IPS-18a (cell line): Measurements from ENCODE around the gene LUZP2.

Experiments used
- H3K27ac ChIP-seq: one replicate; pipeline ENCODE4 v1.5.1; 2013; ENCODE audit warnings: low read length
- H3K27me3 ChIP-seq: one replicate; pipeline ENCODE4 v1.6.1; 2013; ENCODE audit warnings: mild to moderate bottlenecking, low read length; ENCODE audit not compliant: control insufficient read depth, insufficient read depth
- H3K36me3 ChIP-seq: one replicate; pipeline ENCODE4 v1.6.1; 2013; ENCODE audit warnings: low read depth, low read length; ENCODE audit not compliant: control insufficient read depth
- H3K4me1 ChIP-seq: one replicate; pipeline ENCODE4 v1.6.1; 2013; ENCODE audit warnings: low read depth, low read length; ENCODE audit not compliant: control insufficient read depth
- H3K4me3 ChIP-seq: one replicate; pipeline ENCODE4 v1.5.1; 2013; ENCODE audit warnings: low read length
- H3K9ac ChIP-seq: one replicate; pipeline ENCODE4 v1.6.1; 2013; ENCODE audit warnings: mild to moderate bottlenecking, low read length, moderate library complexity
- H3K9me3 ChIP-seq: one replicate; pipeline ENCODE4 v1.6.1; 2013; ENCODE audit warnings: low read depth, low read length; ENCODE audit not compliant: control insufficient read depth

LUZP2 gene

DNA sequence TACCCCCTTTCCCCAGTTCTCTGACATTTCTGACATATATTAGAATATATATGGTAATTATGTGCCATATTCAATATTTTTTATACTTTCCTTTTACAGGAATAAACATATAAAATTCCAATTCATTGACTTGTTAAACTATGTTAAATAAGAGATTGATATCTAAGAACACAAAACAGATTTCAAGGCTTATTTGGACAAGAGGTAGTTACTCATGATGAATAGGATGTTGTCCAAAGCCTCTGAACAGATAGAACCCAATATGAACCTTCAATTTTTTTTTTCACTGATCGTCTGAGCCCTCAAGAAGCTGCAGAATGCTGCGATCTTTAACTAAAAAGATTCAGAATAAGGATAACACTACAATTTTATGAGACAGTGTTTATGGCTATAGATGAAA, 340.3 kb downstream of the LUZP2 start:
- no peak overlapping the region for H3K27ac ChIP-seq
- no peak overlapping the region for H3K4me3 ChIP-seq
- H3K27me3 ChIP-seq, result no peaks in the 10 kb centered on the region
- H3K36me3 ChIP-seq, result no peaks in the 10 kb centered on the region
- H3K9me3 ChIP-seq, result no peaks in the 10 kb centered on the region
- H3K4me1 ChIP-seq, result no peaks in the 10 kb centered on the region
- H3K9ac ChIP-seq, result no peak overlapping the region

DNA sequence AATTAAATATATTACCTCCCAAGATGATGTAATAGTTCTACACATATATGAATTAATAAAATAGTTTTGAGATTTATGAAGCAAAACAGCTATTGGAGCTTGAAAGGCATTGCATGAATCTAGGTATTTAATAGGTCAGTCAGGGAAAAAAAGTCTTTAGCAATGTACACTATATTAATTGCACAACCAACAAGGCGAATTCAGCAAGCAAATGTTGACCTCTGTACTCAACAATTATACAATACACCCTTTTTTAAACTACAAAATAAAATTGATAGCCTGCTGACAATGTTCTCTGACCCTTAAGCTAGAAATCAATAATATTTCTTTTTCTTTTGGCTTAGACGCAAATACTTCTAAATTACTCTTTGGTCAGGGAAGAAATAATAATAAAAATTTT, 345.5 kb downstream of the LUZP2 start:
- Histone ChIP-seq H3K27ac (no peak overlapping the region), H3K4me1 (no peaks in the 10 kb centered on the region), H3K9me3 (no peaks in the 10 kb centered on the region), H3K4me3 (no peak overlapping the region), H3K36me3 (no peaks in the 10 kb centered on the region), H3K9ac (no peak overlapping the region), H3K27me3 (no peaks in the 10 kb centered on the region)

DNA sequence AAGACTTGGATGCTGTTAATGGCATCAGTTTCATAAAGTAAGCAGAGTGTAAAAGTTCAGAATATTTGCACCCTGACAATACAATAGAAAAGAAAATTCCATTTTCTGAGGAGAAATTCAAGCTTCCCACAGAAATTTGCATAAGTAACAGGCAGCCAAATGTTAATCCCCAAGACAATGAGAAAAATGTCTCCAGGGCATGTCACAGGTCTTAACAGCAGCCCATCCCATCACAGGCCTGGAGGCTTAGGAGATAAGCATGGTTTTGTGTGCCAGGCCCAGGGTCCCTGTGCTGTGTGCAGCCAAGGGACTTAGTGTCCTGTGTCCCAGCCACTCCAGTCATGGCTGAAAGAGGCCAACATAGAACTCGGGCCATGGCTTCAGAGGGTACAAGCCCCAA, 347.6 kb downstream of the LUZP2 start:
- Histone ChIP-seq H3K4me1 (no peaks in the 10 kb centered on the region), H3K4me3 (no peak overlapping the region), H3K9ac (no peak overlapping the region)

DNA sequence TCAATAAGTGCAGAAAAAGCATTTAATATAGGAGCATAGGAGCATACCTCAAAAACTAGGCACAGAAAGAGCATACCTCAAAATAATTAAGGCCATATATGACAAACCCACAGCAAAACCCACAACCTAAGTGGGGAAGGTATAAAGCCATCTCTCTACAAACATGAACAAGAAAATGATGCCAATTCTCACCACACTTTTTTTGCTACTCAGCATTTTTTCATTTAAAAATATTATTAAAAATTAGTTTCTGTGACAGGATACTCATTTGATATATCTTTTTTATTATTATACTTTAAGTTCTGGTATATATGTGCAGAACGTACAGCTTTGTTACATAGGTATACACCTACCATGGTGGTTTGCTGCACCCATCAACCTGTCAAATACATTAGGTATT, 352.0 kb downstream of the LUZP2 start:
- no peak overlapping the region for H3K4me3 ChIP-seq
- no peaks in the 10 kb centered on the region for H3K36me3 ChIP-seq
- no peak overlapping the region for H3K9ac ChIP-seq
- no peaks in the 10 kb centered on the region for H3K27me3 ChIP-seq
- no peak overlapping the region for H3K27ac ChIP-seq
- H3K4me1 ChIP-seq, result no peaks in the 10 kb centered on the region
- no peaks in the 10 kb centered on the region for H3K9me3 ChIP-seq

More for the DNA sequence above, 347.6 kb downstream of the LUZP2 start:
- Histone ChIP-seq H3K36me3 (no peaks in the 10 kb centered on the region), H3K9me3 (no peaks in the 10 kb centered on the region), H3K27ac (no peak overlapping the region), H3K27me3 (no peaks in the 10 kb centered on the region)

DNA sequence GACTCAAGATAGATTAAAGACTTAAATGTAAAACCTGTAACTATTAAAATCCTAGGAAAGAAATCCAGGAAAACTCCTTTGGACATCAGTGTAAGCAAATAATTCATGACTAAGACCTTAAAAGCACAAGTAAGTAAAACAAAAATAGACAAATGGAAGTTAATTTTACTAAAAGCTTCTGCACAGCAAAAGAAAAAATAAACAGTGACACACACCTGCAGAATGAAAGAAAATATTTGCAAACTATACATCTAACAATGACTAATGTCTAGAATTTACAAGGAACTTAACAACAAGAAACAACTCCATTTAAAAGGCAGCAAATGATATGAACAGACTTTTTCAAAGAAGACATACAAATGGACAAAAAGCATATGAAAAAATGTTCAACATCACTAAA, 359.1 kb downstream of the LUZP2 start:
- Histone ChIP-seq H3K4me3 (no peak overlapping the region), H3K9me3 (no peaks in the 10 kb centered on the region), H3K9ac (no peak overlapping the region), H3K27me3 (no peaks in the 10 kb centered on the region), H3K27ac (no peak overlapping the region), H3K36me3 (no peaks in the 10 kb centered on the region), H3K4me1 (no peaks in the 10 kb centered on the region)

DNA sequence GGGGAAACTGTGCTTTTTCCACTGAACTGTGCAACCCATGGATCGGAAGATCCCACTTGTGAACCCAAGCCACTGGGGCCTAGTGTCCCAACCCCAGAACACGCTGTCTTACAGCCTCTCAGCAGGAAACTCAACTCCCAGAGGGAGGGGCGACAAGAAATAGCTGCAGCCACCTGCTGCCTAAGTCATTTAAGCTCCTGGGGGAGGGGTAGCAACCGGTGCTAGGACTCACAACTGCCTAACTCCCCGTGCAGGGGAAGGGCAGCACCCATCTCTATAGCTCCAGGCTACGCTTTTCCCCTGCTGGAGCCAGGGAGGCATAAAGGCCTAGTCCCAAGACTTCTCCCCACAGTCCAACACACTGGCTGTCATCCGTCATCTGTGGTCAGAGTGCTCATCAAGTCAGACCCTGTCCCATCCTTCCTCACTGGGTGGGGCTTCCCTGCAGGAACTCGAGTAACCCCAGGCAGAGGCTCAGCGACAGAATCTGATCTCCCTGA, 363.0 kb downstream of the LUZP2 start:
- H3K4me3 ChIP-seq, result no peak overlapping the region
- no peak overlapping the region for H3K27ac ChIP-seq
- no peak overlapping the region for H3K9ac ChIP-seq

DNA sequence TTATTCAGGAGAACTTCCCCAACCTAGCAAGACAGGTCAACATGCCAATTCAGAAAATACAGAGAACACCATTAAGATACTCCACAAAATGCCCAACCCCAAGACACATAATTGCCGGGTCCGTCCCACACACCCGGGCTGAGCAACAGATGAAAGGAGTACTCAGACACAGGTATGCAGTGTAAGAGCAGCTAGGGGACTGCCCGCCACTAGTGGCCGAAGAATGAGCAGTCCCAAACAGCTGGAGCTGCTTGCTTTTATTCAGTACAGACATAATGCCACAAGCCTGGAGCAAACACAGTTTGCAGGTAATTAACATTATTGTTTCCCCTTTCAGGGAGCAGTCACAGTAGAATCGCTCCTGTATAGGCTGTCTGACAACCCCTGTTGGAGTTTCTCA, 364.6 kb downstream of the LUZP2 start:
- H3K27me3 ChIP-seq, result no peaks in the 10 kb centered on the region
- peaks cover 3% of the 10 kb centered on the region for H3K9me3 ChIP-seq
- no peak overlapping the region for H3K4me3 ChIP-seq
- H3K27ac ChIP-seq, result no peak overlapping the region
- H3K36me3 ChIP-seq, result no peaks in the 10 kb centered on the region
- no peak overlapping the region for H3K9ac ChIP-seq
- no peaks in the 10 kb centered on the region for H3K4me1 ChIP-seq

More for the DNA sequence above, 363.0 kb downstream of the LUZP2 start:
- Histone ChIP-seq H3K36me3 (no peaks in the 10 kb centered on the region), H3K27me3 (no peaks in the 10 kb centered on the region), H3K9me3 (peaks cover 3% of the 10 kb centered on the region), H3K4me1 (no peaks in the 10 kb centered on the region)

DNA sequence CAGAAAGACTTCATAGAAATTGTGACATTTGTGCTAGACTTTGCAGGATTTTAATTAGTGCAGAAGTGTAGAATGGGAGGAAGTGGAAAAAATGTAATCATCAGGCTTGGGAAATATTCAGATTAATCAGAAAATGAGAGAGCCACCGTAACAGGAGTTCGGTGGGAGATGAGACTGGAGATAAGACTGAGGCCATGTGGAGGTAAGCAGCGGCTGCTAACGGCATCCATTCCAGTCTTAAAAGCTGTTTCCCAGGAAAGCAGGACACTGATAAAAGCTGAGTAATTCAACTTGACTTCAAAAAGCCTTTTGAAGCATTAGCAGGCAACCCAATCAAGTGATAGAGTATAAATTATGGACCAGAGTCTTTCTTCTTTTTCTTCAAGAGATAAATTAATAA, 369.9 kb downstream of the LUZP2 start:
- Histone ChIP-seq H3K4me1 (no peaks in the 10 kb centered on the region), H3K27me3 (no peaks in the 10 kb centered on the region), H3K4me3 (no peak overlapping the region), H3K9ac (no peak overlapping the region), H3K36me3 (no peaks in the 10 kb centered on the region), H3K9me3 (peaks cover 3% of the 10 kb centered on the region), H3K27ac (no peak overlapping the region)

DNA sequence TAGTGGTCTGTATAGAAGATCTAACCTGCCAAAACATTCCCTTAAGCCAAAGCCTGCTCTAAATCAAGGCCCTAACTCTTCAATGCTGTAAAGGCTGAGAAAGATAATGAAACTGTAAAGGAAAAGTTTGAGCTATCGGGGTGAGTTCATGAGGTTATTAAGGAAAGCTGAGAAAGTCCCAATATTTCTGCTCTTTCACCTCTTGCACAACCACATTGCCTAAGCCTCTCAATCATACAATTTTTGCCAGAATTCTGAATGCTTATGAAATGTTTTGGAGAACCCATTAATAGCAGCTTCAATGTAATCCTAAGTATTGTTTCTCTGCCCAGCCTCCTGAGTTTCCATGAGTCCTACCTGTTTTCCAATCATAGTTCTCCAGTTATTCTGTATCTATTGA, 373.2 kb downstream of the LUZP2 start:
- no peak overlapping the region for H3K4me3 ChIP-seq
- H3K4me1 ChIP-seq, result no peaks in the 10 kb centered on the region
- no peaks in the 10 kb centered on the region for H3K27me3 ChIP-seq
- H3K27ac ChIP-seq, result no peak overlapping the region
- H3K9ac ChIP-seq, result no peak overlapping the region
- H3K9me3 ChIP-seq, result no peaks in the 10 kb centered on the region
- no peaks in the 10 kb centered on the region for H3K36me3 ChIP-seq

DNA sequence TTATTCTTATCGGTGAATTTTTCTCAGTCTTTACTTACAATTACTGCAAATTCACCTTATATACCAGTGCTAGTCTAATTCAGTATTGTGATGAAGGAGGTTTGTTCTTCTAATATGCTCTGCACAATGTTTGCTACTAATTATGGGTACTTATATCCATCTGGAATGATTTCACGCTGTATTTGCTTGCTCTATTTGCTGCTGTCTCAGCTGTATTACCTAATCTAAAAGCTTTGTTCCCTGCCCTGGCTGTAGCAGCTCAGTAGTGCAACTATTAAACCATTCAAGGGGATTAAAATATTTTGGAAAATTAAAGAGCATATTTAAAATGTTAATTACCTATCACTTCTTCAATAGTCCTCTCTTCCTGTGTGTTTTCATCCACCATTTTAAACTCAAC, 375.3 kb downstream of the LUZP2 start:
- Histone ChIP-seq H3K4me3 (no peak overlapping the region), H3K27ac (no peak overlapping the region), H3K36me3 (no peaks in the 10 kb centered on the region), H3K9ac (no peak overlapping the region), H3K27me3 (no peaks in the 10 kb centered on the region), H3K9me3 (peaks cover 3% of the 10 kb centered on the region), H3K4me1 (no peaks in the 10 kb centered on the region)

DNA sequence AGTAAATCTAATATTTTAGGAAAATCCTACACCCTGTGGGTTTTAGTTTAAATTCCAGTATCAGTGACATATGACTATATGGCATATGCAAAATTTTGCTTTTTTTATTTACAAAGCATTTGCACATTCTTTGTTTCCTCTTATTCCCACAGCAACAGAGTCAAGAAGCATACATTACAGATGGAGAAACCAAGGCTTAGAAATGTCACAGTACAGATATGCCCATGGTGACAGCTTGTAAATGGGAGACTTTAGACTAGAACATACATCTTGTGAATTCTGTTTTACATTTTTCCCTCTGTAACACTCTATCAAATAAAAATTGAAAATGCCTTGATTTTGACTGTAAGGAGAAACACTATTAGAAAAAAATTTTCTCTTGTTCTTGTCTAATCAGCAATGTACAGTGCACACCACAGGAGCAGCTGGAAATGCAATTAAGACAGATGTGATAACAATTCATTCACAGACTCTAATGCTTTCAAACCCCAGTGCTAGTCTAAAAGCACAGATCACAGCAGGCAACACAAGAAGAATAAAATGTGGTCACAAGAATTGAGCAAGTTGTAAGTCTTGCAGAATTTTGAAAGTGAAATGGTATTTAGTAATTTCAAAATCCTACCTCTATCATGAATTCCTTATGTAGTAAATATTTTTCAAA, 375.9 kb downstream of the LUZP2 start:
- Histone ChIP-seq H3K4me3 (no peak overlapping the region), H3K4me1 (no peaks in the 10 kb centered on the region), H3K9ac (no peak overlapping the region), H3K27me3 (no peaks in the 10 kb centered on the region), H3K36me3 (no peaks in the 10 kb centered on the region), H3K27ac (no peak overlapping the region), H3K9me3 (peaks cover 3% of the 10 kb centered on the region)

DNA sequence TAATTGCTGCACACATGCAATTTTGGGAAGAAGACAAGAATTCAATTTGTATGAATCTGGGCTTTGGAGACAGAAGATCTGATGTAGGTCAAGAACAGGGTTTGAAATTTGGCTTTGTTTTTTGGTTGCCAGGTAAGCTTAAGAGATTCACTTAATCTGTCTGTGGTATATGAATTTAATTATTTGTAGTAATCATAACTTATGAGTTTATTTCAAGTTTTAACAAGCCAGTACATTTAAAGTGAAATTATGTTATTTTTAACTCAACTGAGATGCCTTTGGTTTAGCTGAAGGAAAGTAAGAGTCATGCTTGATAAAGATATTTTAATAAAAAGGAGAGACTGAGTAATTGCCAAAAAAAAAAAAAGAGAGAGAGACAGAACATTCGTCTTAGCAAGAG, 384.1 kb downstream of the LUZP2 start:
- Histone ChIP-seq H3K27me3 (no peaks in the 10 kb centered on the region), H3K4me1 (no peaks in the 10 kb centered on the region), H3K4me3 (no peak overlapping the region), H3K27ac (no peak overlapping the region), H3K36me3 (no peaks in the 10 kb centered on the region), H3K9me3 (peaks cover 3% of the 10 kb centered on the region), H3K9ac (no peak overlapping the region)
